Stimulated activated memory B cell treated with anti-CD40 and anti-IgM and Interleukin-4, amounts not matched to agents 10 μg/mL and 1 μg/mL and 100 μg/mL, for 72 hours (primary cell): ENCODE data around the gene SFMBT2.

Source experiments
- ATAC-seq: fragments of 150-1000 bp; cut with Tn5 transposase; 2 replicates; pipeline ENCODE4 v1.10.0; 2021
- H3K27ac Mint-ChIP-seq: one replicate; pipeline ENCODE4 v1.8.0; 2022; ENCODE audit warnings: mild to moderate bottlenecking, mixed read lengths
- H3K27me3 Mint-ChIP-seq: one replicate; pipeline ENCODE4 v1.8.0; 2022; ENCODE audit warnings: mixed read lengths
- H3K36me3 Mint-ChIP-seq: one replicate; pipeline ENCODE4 v1.8.0; 2022; ENCODE audit warnings: mixed read lengths
- H3K4me1 Mint-ChIP-seq: one replicate; pipeline ENCODE4 v1.8.0; 2022; ENCODE audit warnings: mixed read lengths
- H3K4me3 Mint-ChIP-seq: one replicate; pipeline ENCODE4 v1.8.0; 2022; ENCODE audit warnings: mild to moderate bottlenecking, moderate library complexity, mixed read lengths
- H3K9me3 Mint-ChIP-seq: one replicate; pipeline ENCODE4 v1.8.0; 2022; ENCODE audit warnings: mixed read lengths

Gene SFMBT2

DNA sequence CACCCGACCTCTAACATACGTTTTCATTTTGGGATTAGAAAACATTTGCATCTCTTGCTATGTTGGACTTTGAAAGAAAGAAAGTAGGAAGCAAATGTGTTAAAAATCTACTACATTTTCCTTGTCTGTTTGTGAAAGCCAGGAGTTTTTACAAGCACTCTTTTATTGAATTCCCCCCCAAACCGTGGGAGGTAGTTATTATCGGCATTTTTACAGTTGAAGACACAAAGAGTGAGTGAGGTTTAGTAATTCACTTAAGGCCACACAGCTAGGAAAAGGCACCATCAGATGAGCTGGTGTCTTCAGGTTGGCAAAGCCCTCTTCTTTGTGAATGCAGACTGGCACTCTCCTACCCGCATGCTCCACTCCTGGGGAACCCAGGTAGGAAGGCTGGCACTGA is 23.5 kb upstream of the SFMBT2 start:
- no peaks in the 10 kb centered on the region for H3K36me3 Mint-ChIP-seq

DNA sequence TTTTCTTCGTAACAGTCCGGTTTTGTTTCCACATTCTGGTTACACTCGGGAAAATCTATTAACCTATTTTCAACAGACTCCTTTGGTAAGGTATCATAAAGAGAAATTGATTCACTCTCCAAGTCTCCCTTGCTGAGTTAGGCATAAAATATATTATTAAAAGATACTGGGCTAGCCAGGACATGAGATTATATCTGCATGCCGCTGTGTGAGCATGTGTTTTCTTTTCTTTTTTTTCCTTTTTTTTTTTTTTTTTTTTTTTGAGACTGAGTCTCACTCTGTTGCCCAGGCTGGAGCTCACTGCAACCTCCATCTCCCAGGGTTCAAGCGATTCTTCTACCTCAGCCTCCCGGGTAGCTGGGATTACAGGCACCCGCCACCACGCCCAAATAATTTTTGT is 23.0 kb upstream of the SFMBT2 start:
- H3K4me1 Mint-ChIP-seq, result peaks cover 13% of the 10 kb centered on the region
- H3K4me3 Mint-ChIP-seq, result no peak overlapping the region
- no peaks in the 10 kb centered on the region for H3K9me3 Mint-ChIP-seq
- ATAC-seq, result no peak
- H3K27me3 Mint-ChIP-seq, result no peaks in the 10 kb centered on the region
- H3K27ac Mint-ChIP-seq, result no peak overlapping the region
- H3K36me3 Mint-ChIP-seq, result no peaks in the 10 kb centered on the region

More for the DNA sequence above, 23.5 kb upstream of the SFMBT2 start:
- Mint-ChIP-seq H3K27ac (no peak overlapping the region), H3K27me3 (peaks cover 5% of the 10 kb centered on the region), H3K4me1 (peaks cover 13% of the 10 kb centered on the region), H3K9me3 (no peaks in the 10 kb centered on the region), H3K4me3 (no peak overlapping the region)
- no peak for ATAC-seq

DNA sequence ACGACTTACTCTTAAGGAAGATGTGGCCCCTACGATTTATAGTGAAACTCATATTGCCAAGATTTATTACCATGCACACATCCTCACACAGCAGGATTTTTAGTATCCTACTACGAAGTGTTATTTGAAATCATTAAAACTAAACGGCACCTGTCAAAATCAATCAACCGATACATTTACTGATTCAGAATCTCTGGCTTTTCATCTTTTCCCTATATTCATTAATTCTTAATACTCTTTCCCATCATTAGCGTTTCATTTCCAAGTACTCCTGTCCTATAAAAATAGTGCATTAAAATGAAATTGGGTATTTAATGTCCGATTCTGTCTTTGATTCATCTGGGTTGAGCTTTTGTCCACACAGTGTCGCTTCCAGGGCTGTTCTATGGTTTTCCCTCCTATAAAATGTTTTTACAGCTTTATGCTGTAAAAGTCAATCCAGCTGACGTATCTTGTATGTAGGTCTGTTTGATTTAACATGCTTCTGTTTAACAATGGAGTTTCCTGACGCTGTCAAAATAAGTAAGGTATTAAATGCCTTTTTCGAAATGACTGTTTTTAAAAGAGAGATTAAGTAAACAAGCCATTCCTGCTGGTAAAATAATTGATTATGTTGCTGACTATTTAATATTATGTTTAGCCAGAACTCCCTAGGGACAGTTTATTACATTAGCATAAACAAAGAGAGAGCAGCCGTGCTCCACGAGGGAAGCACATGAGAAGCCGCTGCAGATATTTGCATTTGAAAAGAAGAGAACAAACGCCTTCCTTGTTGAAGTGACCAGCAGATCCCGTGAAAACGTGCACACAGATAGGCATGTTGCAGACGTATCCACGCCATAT is 22.3 kb upstream of the SFMBT2 start:
- Mint-ChIP-seq H3K4me3 (no peak overlapping the region), H3K9me3 (no peaks in the 10 kb centered on the region), H3K36me3 (no peaks in the 10 kb centered on the region), H3K4me1 (peaks cover 7% of the 10 kb centered on the region), H3K27me3 (no peaks in the 10 kb centered on the region), H3K27ac (no peak overlapping the region)
- ATAC-seq, result no peak

DNA sequence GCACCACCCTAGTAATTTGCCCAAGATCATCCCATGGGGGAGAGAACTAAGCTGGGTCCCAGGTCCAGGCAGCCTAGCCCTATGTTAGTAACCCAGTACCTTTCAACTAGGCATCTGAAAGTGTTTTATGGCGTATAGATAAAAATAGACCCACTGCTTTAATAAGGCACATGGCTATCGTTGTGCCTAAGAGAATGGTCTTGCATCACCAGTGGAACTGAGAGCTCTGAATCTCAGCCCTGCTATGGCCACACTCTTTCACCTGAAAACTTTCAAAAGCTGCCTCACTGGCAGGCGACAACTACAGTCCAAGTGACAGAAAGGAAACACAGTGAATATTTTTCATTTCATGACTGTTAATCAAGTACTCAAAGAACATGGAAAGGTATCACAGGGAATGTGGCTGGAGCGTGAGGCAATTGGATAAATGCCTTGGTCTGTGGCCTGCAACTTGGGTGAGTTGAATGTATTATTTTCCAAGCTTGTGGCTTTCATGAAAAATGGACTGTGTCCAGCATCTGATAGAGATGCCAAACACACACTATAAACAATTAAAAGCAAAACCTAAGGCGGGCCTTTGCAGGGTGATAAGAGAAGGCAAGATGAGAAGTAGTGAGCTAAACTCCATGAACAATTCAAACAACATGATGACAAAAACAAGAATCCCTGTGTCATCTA is 18.0 kb upstream of the SFMBT2 start:
- Mint-ChIP-seq H3K4me3 (no peak overlapping the region), H3K27ac (no peak overlapping the region), H3K36me3 (no peaks in the 10 kb centered on the region), H3K4me1 (peaks cover 6% of the 10 kb centered on the region), H3K9me3 (no peaks in the 10 kb centered on the region), H3K27me3 (no peaks in the 10 kb centered on the region)
- no peak for ATAC-seq

DNA sequence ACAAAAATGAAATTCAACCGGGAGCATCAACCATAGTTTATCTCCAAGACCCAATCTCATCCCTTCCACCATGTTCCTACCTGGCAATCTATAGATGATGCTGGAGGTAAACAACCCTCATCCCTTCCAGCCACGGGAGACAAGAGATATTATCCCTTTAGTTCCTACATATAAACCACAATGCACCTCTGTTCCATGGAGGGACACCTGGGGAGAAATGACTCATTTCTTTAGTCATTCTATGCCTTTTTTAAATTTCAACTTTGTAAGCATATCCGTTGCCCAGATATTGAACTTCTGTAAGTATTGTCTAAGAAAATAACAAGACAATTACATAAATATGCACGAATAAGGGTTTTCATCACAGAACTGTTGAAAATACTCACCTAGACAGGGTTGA is 15.5 kb upstream of the SFMBT2 start:
- H3K36me3 Mint-ChIP-seq, result no peaks in the 10 kb centered on the region
- H3K4me3 Mint-ChIP-seq, result no peak overlapping the region
- peaks cover 6% of the 10 kb centered on the region for H3K4me1 Mint-ChIP-seq
- H3K27me3 Mint-ChIP-seq, result no peaks in the 10 kb centered on the region
- no peak overlapping the region for H3K27ac Mint-ChIP-seq
- ATAC-seq, result no peak
- H3K9me3 Mint-ChIP-seq, result no peaks in the 10 kb centered on the region

DNA sequence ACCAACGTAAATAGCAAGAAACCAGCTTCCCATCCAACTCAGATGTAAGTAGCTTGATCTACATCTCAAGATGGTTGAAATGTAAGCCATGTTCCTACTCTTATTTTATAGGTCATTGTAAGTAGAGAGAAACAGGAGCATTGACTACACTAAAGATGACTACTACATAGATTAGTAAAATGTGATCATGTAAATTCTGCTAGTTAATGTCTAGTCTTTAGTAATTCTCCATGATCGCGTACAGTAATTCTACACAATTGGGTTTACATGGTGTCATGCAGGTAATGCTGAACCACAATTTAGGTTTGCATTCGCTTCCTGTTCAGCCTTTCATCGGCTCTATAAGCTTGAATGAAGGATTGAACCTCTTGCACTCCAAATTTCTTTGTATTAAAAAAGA is 14.9 kb upstream of the SFMBT2 start:
- peaks cover 6% of the 10 kb centered on the region for H3K4me1 Mint-ChIP-seq
- H3K9me3 Mint-ChIP-seq, result no peaks in the 10 kb centered on the region
- H3K4me3 Mint-ChIP-seq, result no peak overlapping the region
- no peak overlapping the region for H3K27ac Mint-ChIP-seq
- no peaks in the 10 kb centered on the region for H3K27me3 Mint-ChIP-seq
- H3K36me3 Mint-ChIP-seq, result no peaks in the 10 kb centered on the region
- no peak for ATAC-seq

DNA sequence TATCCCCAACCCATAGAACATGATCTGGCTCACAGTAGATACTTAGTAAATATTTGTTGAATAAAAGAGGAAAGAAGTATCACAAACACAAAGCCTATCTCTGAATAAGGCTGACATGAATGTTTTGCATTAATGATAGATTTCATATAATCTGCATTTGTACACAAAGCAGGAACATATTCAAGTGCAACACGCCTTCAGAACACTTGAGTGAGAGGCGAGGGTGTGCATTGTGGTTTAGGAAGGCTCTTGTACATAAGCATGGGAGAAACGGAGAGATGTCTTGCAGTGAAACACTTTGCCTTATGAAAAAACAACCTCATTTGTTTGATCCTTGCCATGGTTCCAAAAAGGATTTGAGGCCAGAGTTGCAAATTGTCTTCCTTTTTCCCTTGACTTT is 14.1 kb upstream of the SFMBT2 start:
- Mint-ChIP-seq H3K36me3 (no peaks in the 10 kb centered on the region), H3K4me3 (no peak overlapping the region), H3K27me3 (no peaks in the 10 kb centered on the region), H3K27ac (peak overlapping the region; percentile 4), H3K9me3 (no peaks in the 10 kb centered on the region), H3K4me1 (peaks cover 6% of the 10 kb centered on the region)
- no peak for ATAC-seq

DNA sequence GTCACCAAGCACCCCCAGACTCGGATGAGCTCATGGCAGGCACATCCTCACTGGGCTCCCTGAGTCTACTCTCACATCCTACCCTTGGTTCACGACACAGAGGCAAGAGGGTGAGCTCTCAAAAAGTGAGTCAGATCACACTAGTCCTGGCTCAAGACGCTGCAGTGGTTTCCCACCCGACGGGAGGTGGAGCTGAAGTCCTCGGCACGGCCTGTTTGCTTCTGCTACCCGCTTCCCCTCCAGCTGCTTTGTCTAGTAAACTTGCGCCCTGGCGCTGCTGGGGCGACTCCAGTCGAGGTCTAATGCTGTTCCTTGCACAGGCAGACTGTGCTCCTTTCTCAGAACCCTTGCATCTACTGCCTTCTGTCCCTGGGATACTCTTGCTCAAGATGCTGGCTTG is 13.5 kb upstream of the SFMBT2 start:
- Mint-ChIP-seq H3K27ac (peak overlapping the region; percentile 4), H3K4me1 (peaks cover 6% of the 10 kb centered on the region), H3K36me3 (no peaks in the 10 kb centered on the region), H3K4me3 (no peak overlapping the region), H3K27me3 (no peaks in the 10 kb centered on the region), H3K9me3 (no peaks in the 10 kb centered on the region)
- ATAC-seq, result peak; percentile 76

DNA sequence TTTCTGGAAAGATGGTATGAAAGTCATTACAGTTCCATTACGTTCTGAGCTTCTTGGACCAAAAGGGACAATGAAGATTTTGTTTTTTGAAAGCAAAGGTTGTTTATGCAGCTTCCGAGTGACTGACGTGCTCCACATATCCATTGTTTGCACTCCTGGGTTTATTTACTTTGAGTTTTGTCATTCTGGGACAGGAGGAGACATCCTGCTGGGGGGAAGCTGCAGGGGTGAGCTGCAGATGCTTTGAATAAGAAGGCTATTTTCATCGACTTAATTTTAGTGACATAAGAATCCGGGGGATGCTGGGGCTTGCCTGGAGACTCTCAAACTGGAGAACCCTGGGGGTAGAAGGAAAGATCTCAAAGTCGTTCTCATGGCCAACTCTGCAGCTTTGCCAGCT is 12.7 kb upstream of the SFMBT2 start:
- Mint-ChIP-seq H3K27ac (no peak overlapping the region), H3K27me3 (no peaks in the 10 kb centered on the region), H3K4me3 (no peak overlapping the region), H3K36me3 (no peaks in the 10 kb centered on the region), H3K9me3 (no peaks in the 10 kb centered on the region), H3K4me1 (peaks cover 6% of the 10 kb centered on the region)
- ATAC-seq, result no peak

DNA sequence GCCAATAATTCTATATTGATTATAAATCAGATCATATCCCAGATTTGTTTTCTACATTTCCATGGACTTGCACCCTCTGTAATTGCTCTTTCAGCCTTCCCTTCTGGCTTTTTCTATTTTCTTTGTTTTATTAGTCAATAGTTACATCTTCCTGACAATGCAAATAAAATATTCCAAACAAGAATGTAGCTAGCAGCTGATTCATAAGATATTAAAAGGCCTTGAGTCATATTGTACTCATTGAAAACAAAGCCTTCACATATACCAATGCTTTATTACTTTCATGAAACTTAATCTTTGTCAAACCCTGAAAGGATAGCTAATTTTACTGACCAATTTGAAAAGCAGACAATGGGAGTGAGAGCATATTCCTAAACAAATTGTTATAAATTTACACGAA is 10.7 kb upstream of the SFMBT2 start:
- H3K27me3 Mint-ChIP-seq, result no peaks in the 10 kb centered on the region
- H3K4me3 Mint-ChIP-seq, result no peak overlapping the region
- H3K27ac Mint-ChIP-seq, result peak overlapping the region; percentile 36
- no peaks in the 10 kb centered on the region for H3K36me3 Mint-ChIP-seq
- peaks cover 13% of the 10 kb centered on the region for H3K4me1 Mint-ChIP-seq
- ATAC-seq, result no peak
- H3K9me3 Mint-ChIP-seq, result no peaks in the 10 kb centered on the region

DNA sequence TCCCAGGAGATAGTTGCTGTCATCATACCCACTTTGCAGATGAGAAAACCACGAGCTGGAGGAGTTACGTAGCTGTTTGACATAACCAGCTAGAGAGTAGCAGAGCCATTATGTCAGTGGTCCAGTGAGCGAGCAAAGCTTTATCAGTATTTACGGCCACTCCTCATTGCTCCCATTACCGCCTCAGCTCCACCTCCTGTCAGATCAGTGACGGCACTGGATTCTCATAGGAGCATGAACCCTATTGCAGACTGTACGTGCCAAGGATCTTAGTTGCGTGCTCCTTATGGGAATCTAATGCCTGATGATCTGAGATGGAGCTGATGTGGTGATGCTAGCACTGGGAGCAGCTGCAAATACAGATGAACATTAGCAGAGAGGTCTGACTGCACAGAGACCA is 9.2 kb upstream of the SFMBT2 start:
- Mint-ChIP-seq H3K9me3 (no peaks in the 10 kb centered on the region), H3K4me1 (peaks cover 13% of the 10 kb centered on the region), H3K4me3 (no peak overlapping the region), H3K36me3 (no peaks in the 10 kb centered on the region), H3K27me3 (no peaks in the 10 kb centered on the region), H3K27ac (peak overlapping the region; percentile 12)
- no peak for ATAC-seq

DNA sequence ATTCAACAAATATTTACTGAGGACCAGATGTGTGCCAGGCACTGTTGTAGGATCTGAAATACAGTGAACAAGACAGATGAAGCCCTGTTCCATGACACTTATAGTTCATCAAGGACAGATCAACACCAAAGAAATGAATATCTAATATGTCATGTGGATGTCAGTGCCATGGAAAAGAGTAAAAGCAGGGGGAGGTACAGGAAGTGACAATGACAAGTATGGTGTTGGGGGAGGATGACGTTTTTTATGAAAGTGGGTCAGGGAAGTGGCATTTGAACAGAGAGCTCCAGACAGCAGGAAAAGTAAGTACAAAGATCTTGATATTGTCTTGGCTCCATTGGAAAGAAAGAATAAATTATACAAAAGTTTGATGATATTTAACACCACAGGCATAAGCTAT is 7.0 kb upstream of the SFMBT2 start:
- H3K27me3 Mint-ChIP-seq, result no peaks in the 10 kb centered on the region
- H3K27ac Mint-ChIP-seq, result no peak overlapping the region
- no peak for ATAC-seq
- no peaks in the 10 kb centered on the region for H3K9me3 Mint-ChIP-seq
- no peak overlapping the region for H3K4me3 Mint-ChIP-seq
- H3K4me1 Mint-ChIP-seq, result peaks cover 7% of the 10 kb centered on the region
- no peaks in the 10 kb centered on the region for H3K36me3 Mint-ChIP-seq

DNA sequence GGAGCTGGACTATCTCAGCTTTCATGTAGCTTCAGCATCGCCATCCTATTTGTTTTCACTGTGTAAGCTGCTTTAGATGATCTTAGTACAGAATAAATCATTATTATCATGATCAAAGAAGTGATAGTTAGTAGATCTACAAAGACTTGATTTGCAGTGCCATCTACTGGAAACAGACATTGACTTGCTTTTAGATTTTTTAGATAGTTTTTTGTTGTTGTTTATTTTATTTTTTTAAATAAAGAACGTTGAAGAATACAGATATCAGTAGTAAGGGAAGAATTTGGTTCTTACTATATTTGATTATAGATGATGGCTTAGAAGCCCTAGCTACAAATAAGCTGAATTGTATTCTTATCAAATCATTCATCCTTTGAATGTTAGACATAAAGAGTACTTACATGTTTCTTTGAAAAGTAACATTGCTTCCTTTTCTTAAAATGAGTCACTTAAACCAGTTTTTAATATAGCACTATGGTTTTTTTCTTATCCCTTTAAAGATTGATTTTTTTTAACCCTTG is 6.3 kb upstream of the SFMBT2 start:
- no peak for ATAC-seq
- Mint-ChIP-seq H3K4me3 (no peak overlapping the region), H3K27ac (no peak overlapping the region), H3K27me3 (no peaks in the 10 kb centered on the region), H3K9me3 (no peaks in the 10 kb centered on the region), H3K36me3 (no peaks in the 10 kb centered on the region), H3K4me1 (peaks cover 12% of the 10 kb centered on the region)

DNA sequence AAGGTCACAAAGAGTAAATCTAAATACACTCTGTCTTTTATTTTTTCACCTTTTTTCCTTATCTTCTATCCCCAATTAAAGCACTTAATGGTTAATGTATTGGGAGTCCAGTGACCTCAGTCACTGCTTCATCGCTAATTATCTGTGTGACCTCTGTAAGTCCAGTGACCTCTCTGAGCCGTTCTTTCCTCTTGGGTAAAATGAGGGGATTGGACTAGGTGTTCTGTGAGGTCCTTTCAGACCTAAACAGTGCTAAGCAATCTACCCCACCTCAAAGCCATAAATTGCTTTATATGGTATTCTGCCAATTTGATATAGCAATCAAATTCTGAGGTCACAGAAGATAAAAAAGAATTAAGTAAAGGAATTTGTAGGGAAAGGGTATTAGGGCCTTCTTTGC is 3.9 kb upstream of the SFMBT2 start:
- H3K4me1 Mint-ChIP-seq, result peaks cover 29% of the 10 kb centered on the region
- no peaks in the 10 kb centered on the region for H3K36me3 Mint-ChIP-seq
- no peak for ATAC-seq
- H3K27me3 Mint-ChIP-seq, result no peaks in the 10 kb centered on the region
- H3K9me3 Mint-ChIP-seq, result no peaks in the 10 kb centered on the region
- H3K4me3 Mint-ChIP-seq, result no peak overlapping the region
- peak overlapping the region; percentile 26 for H3K27ac Mint-ChIP-seq

DNA sequence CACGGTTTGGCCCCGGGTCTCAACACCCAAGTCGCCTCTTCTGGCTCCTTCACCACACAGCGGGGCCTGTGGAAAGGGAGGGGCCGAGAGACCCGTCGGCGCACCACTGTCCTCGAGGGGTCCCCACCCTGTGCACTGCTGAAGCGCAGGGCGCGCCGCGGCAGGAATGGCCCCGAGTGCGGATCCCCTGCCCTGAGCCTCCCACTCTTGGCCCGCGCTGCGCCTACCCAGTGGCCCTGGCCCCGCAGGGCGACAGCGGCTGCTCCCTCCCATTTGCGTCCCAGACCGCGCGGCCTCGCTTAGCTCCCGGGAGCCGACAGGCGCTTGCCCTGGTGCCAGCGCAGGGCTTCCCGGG is 2.1 kb upstream of the SFMBT2 start:
- H3K4me1 Mint-ChIP-seq, result peaks cover 42% of the 10 kb centered on the region
- H3K27me3 Mint-ChIP-seq, result no peaks in the 10 kb centered on the region
- ATAC-seq, result no peak
- H3K36me3 Mint-ChIP-seq, result no peaks in the 10 kb centered on the region
- no peaks in the 10 kb centered on the region for H3K9me3 Mint-ChIP-seq
- H3K27ac Mint-ChIP-seq, result peak overlapping the region; percentile 88
- peak overlapping the region; percentile 67 for H3K4me3 Mint-ChIP-seq
